ENCODE measurements around the gene GRIK4.

GRIK4 gene

DNA sequence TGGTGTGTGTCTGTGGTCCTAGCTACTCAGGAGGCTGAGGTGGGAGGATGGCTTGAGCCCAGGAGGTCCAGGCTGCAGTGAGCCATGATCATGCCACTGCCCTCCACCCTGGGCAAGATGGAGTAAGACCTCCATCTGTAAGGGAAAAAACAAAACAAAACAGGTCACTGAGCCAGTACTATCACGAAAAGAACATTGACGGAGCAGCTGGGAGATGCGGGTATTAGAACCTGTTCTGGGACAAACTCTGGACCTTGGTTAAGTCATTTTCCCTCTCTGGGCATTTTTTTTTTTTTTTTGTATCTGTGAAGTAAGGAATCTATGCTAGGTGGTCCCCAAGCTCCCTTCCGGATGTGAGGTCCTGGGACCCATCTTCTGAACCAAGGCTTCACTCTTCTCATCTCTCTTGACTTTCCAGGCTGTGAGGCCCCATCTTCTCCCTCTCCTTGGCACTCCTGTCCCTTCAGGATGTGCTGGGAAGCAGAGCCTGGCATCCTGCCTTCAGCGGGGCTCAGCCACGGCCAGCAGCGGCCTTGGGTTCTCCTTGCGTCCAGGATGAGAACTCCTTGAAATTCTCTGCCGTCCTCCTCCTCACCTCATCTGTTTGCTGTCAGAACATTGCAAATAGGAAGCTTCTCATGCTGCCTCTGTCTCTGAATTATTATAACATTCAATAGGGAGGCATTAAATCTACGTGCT, 130.8 kb downstream of the GRIK4 start:
- no peak for DNase-seq

DNA sequence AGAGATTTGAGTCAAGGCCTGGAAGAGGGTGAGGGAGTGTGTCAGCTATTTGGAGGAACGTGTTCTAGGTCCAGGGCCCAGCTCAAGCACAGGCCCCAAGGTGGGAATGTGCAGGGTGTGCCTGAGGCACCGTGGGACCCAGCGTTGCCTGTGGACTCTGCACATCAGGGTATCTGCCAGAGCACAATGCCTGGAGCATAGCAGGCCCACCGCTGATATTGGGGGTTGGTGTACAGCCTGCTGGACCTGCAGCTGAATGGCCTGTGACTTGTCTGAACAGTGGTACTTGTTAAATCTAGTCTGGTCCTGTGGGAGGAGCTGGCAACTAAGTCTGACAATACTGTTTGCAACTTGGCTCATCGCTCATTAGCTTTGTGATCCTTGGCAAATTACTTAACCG, 131.7 kb downstream of the GRIK4 start:
- DNase-seq, result no peak

DNA sequence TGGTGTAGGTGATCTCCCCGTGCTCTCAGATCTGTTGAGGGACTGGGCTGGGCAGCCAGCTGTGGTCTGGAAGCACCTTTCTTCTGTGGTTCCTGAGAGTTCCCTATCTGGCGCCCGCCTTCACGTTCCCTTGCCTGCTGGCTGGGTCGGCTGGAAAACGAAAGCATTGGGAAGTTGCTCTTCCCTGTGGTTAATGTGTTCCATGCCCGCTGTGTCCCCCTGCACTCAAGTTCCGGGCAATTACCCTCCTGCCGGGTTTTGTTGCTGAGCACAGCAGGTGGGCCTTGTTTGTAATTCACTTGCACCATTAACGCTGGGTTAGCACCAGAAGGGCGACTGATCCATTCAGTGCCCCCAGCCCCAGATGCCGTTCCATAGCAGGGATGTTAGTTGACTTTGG, 134.1 kb downstream of the GRIK4 start:
- no peak for DNase-seq

DNA sequence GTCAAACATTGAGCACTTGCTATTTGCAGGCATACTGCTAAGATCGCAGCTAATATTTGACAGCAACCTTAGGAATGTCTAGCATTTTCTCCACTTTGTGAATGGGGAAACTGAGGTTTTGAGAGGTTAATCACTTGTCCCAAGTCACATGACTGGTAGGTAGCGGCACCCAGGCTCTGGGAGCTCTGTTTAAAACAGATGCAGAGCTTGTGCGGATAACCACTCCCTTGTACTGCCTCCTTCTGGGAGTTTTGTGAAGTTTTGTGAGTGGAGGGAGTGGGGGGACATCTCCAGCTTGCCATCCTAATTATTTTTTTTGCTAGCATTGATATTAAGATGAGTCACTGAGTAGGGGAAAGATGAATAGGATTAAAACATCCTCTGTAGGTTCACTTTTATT, 134.7 kb downstream of the GRIK4 start:
- no peak for DNase-seq

DNA sequence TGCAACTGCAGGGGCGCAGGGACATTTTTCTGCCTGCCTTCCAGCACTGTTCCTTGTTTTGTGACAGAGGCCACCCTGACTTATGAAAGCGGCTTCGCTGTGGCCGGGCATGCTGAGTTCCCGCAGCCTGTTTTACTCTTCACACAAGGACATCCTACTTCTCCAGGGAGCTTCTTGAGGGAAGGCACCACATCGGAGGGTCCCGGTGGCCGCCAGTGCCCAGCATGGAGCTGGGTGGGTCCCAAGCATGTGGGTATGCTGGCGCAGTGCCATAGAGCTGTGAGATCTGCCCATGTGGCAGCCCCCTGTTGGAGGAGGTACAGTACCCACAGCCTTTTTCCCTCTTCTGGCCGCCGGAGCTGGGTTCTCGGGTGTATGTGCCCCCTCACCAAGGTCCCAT, 136.1 kb downstream of the GRIK4 start:
- no peak for DNase-seq

DNA sequence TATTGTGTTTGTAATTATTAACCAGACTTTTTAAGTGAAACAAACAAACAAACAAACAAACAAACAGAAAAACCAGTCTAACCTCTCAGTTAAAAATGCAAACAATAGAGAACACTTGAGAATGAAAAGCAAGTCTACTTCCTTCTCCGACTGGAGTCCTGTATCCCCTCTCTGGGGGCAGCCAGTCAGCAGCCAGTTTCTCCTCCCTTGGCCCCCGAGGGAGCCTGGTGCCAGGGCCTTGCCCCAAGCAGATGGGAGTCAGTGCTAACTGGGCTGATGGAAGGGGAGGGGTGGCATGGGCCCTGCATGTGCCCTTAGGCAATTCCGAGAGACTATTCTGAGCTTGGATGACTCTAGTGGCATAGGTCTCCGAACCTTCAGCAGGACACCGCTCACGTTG, 137.2 kb downstream of the GRIK4 start:
- DNase-seq, result no peak

DNA sequence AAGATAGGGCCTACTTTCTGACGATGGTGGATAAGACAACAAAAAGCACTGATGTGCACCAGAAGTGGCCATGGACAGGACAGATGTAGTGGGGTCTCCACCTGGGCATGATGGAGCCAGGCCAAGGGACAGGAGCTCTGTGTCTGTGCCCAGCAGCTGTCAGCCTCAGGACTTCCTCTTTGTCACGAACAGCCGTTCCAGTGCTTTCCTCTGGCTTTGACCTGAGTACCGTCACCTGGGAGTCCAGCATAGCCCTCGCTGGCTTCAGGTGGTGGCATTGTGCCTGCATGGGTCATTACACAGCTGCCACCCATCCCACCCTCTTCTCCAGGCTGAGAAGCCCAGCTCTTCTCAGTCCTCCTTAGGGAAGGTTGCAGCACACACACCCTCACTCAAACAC, 137.8 kb downstream of the GRIK4 start:
- no peak for DNase-seq

DNA sequence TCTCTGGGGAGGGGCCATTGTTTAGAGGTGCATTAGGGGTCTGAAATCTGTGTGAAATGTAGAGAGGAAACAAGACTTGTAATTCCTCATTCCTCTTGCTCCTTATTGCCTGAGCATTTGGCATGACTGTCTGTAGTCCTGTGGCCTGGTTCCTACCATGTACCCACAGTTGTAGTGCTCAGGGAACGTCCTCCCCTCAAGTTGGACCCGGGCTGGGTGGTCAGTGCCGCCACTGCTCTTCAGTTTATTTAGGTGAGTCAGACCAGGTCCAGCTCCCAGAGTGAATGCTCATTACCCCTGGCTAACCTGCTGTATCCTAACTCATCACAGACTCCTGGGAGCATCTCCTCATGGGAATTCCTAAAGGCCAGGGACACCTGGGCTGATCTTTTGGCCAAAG, 139.8 kb downstream of the GRIK4 start:
- no peak for DNase-seq

DNA sequence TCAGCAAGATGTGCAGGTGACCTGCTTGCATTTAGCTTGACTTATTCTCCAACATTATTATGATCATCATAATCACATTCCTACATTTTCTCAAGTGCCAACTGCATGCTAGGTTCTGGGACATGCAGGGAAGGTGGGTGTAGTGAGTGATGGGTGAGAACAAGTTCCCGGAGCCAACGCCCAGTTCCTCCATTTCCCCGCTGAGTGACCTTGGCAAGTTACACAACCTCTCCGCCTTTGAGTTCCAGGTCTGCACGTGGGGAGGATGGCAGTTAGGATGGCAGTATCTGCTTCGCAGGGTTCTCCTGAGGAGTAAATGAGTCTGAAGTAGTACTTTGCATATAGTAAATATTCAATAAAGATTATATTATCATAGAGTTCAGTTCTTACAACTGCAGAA, 140.3 kb downstream of the GRIK4 start:
- DNase-seq, result no peak

DNA sequence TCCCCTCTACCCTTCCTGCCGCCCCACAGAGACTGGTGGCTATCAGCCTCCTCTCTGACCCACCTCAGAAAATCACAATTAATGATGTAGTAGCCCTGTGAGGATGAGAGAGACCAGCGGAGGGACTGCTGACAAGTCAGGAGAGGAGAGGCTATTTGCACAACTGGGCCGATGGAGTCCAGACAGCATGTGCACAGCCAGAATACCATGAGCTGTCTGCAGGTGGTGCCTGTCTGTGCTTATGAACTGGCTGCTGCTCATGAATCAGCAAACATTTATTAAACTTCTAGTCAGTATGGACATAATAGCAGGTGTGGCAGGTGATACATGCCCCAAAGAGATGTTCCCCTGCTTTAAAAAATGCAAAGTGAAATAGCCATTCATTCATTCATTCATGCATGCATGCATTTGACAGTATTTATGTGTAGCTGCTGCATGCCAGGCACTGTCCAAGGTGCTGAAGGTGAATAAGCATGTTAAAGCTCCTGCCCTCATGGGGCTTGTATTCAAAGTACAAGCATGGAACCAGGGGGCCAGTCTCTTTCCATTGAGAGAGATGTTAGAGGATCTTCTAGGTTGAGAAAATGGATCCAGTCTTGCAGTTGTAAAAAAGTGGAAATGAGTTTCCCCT, 141.3 kb downstream of the GRIK4 start:
- DNase-seq, result peak in 1 of 5 experiments; percentile 14

DNA sequence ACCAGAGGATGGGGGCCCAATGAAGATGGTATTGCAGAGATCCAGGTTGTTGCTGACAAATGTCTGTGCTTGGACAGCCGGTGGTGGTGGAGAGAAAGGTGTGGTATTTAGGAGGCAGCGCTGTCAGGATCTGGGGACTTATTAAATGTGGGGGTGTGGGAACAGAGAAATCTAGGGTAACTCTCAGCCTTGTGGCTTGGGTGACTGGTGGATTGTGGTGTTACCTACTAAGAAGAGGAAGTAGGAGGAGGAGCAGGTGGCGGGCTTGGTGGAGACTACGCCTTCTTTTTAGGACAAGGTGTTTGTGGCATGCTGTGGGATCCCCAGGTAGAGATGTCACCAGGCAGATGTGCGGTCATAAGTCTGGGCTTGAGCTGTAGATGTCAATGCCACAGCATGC, 144.0 kb downstream of the GRIK4 start:
- DNase-seq, result peak in 1 of 5 experiments; percentile 18

DNA sequence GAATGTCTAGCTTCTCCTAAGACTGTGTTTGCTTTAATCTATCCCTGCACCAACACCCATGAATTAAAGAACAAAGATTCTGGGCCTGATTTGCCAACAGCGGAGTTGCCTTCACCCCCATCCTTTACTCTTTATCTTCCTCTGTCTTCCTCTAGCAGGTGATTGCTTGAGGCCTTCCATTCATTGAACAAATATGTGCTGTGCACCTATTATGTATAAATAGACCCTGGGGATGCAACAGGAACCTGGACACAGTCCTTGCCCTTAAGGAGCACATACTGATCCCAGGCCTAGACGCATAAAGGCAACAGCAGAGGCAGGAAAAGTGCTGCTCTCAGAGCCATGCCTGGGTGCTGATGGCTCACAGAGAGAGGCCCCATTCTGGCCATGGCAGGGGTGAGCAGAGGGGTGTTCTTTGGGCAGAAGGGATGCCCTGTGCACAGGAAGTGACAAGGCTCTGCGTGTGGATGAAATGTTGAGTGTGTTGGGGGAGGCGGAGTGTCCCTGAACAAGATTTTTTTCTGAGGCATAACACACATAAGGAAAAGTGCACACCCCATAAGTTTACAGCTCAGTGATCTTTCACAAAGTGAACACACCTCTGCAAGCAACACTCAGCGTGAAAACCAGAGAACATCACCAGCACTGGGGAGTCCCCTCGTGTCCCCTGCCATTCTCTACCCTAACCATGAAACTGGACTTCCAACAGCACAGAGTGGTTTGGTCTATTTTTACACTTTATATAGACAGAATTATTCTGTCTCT, 145.9 kb downstream of the GRIK4 start:
- DNase-seq, result no peak

DNA sequence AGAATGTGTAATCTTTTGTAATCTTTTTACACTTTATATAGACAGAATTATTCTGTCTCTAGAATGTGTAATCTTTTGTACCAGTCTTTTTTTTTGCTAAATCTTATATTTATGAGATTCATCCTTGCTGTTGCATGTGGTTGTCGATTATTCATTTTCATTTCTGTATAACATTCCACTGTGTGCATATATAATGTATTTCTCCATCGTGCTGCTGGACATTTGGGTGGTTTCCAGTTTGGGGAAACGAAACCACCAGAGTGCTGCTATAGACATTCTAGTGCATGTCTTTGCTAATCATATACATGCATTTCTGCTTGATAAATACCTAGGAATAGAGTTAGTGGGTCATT, 146.5 kb downstream of the GRIK4 start:
- no peak for DNase-seq

DNA sequence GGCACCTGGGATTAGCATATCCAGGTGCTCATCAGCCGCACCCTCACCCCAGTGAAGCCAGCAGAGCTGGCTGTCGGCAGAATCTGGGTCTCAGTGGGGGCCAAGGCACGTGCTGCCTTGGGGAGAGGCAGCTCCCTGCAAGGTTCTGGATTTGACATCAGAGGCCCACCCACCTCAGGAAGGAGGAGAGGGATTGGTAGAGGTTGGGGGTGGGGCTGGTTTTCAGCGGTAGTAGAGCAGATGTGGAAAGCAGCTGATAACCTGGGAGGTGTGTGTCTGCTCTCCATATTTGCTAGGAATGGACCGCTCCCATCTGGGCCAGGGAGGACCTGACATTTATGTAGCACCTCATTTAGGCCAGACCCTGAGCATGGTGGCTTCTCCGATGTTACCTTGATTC, 147.5 kb downstream of the GRIK4 start:
- DNase-seq, result no peak

DNA sequence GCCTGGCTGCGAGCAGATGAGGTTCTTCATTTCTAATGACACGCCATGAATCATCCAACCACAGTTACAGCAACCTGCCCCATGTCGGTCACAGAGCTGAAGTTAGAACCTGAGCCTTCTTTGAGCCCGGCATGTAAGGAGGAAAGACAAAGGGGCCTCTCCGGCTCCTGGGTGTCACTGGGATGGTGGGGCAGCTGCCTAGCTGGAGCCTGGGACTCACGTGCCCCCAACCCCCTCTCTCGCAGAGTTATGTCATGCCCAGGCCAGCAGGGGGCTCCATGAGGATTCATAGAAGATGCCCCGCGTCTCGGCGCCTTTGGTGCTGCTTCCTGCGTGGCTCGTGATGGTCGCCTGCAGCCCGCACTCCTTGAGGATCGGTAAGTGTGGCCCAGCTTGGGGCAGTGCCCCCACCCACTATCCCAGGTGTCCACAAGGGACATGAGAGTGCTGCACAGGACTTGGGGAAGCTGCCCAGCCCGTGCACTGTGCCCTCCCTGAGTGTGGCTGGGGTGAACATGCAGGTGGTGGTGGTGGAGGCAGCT, 148.5 kb downstream of the GRIK4 start:
- DNase-seq, result peak in 1 of 5 experiments; percentile 22

DNA sequence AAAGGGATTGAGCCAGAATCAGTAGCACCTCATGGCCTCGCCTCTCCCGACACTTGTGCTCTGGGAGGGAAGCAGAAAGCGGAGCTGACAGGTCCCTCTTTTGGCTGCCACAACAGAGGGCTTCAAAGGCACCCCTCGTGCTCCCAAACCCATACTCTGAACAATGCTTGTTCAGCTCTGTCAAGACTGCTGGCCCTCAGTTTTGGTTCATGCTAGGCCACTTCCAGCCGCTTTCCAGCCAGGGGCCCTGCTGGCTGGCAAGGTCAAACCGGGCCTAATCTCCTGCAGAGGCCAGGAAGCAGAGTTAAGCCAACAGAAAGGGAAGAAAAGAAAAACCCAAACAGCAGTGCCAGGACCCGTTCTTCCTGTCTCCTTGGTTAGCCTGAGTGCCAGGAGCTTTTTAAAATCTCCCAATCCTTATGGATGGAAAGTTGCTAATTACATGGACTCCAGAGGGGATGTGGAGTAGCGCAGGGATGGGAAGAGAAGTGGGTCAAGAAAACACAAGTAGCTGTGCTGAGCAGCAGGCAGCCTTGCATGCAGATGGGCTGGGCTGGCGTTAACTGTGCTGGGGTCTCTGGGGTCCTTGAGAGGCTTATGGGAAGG, 150.6 kb downstream of the GRIK4 start:
- DNase-seq, result no peak

DNA sequence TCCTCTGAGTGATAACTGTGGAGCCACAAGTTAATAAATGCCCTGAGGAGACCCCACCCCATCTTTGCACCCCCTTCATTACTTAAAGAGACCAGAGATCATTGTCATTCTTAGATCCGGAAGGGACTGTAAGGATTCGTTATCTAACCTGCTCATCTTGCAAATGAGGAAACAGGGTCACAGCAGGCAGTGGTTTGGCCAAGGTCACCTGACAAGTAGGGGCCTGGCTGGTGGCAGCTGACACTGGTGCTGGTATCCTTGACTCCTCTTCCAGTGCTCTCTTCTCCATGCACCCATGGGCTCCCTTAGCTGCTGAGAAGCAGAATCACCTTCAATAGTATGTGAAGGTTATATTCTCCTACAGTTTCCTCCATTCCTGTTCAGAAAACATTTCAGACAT, 151.6 kb downstream of the GRIK4 start:
- no peak for DNase-seq

DNA sequence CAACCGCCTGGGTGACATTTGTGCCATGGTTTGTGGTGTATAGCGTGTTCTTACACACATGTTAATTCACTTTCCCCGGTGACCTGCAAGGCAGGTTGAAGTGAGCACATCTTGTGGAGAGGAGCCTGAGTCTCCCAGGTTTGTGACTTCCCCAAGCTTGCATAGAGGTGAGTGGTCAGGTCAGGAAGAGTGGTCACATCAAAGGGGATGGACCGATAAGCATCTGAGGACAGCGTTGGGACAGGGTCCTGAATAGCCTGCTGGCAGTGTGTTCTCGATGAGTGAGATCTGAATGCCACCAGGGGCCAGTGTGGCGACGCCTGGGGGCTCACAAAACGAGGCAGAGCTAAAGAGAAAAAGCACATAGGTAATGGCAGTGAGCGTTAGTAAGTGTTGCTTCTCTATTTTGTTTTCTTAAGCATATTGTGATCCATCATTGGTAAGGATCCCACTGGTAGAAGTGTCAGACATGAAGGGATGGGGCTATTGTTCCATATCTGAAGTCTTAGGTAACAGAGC, 154.6 kb downstream of the GRIK4 start:
- DNase-seq, result no peak

DNA sequence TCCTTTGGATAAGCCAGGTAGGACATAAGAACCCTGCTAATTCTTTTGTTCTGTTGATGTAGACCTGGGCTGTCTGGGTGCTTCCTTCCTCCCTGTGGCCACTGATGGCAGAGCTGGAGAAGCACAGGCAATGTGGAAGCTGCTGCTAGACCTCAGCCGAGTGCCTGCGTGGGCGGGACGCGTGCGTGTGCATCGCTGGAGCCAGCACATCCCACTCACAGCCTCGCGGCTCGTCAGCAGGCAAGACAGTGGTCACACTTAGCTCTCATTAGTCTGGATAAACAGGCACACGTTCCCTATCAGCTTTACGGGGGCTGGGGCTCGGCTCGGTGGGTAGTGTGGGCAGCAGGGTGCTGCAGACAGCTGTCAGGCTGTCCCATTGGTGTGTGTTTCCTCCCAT, 155.7 kb downstream of the GRIK4 start:
- no peak for DNase-seq

DNA sequence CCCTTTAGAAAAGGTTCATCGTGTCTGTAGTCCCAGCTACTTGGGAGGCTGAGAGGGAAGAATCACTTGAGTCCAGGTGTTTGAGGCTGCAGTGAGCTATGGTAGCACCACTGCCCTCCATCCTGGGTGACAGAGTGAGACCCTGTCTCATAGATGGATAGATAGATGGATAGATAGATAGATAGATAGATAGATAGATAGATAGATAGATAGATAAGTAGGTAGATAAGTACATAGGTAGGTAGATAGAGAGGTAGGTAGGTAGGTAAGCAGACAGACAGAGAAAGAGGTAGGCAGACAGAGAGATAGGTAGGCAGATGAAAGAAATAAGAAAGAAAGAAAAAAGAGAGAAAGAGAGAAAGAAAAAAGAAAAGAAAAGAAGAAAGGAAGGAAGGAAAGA, 156.4 kb downstream of the GRIK4 start:
- DNase-seq, result no peak

DNA sequence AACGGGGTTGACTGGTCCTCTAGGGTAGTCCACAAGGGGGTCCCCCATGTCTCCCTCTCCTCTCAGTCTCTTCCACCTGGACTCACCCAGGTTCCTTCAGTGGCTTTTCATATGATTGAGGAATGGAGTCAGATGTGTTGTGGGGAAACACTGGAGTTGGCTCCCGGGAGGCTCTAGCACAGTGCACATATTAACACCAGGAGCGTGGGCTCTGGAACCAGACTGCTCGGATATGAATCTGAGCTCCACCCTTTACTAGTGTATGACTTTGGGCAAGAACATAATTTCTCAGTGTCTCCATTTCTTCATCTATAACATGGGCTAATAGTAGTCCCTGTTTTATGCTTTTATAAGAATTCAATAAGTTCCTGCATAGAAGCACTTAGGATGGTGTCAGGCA, 157.0 kb downstream of the GRIK4 start:
- no peak for DNase-seq

DNA sequence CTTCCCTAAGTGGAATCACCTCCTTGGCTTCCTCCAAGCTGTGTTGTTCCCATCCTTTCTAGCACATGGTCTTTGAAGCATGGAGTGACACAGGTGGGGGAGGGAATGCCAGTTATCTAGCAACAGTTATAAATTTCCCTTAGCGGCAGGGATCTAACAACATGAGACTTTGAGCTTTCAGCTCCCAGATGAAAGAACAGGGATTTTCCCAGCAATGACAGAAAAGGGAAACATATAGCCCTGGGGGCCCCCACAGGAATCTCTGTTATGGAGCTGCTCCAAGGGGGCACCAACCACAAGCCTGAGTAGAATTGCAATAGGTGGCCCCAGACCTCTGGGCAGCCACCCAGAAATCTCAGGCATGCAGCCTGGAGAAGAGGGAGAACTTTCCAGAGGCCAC, 163.0 kb downstream of the GRIK4 start:
- no peak for DNase-seq

DNA sequence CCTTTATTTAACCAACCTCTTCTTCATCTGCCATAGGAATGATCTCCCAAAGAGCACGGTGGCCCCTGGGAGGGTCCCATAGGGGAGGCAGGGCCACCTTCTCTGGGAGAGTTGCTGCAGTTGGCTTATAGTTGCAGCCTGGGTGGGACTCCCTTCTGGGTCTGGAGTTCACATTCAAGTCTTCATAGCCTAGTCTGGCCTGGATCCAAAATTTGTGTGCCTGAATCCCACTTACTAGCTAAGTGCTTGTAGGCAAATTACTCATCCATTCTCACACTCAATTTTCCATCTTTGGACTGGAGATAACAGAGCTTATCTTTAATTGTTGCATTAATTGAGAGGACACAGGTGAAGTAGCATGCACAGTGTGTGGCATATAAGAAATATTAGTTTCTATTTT, 163.6 kb downstream of the GRIK4 start:
- DNase-seq, result no peak

Measured in T-helper 2 cell (primary cell).